Activated CD8-positive, alpha-beta T cell treated with anti-CD3 and anti-CD28 coated beads for 36 hours (primary cell): Measurements from ENCODE around the gene GALR3. TPM values are rescaled to one million over a fixed set of nuclear protein-coding genes. Genes with fewer than 3 reads are reported as not detected.

ENCODE experiments used
- ATAC-seq: fragments of 200-7000 bp; cut with Tn5 transposase; one replicate; pipeline ENCODE4 v1.10.0; 2021; ENCODE audit warnings: mild to moderate bottlenecking, moderate library complexity
- CTCF ChIA-PET: fragments of 350-600 bp; sonication (Branson Sonifier 250); formaldehyde crosslinking; loops from one replicate; lab custom pipeline; 2021; ENCODE audit warnings: antibody characterized with exemption; lab: Charles Lee
- POLR2A ChIA-PET: fragments of 350-600 bp; sonication (Branson Sonifier 250); formaldehyde crosslinking; loops from one replicate; lab custom pipeline; 2021; ENCODE audit warnings: antibody characterized with exemption; lab: Charles Lee
- DNase-seq: peaks from one replicate; pipeline ENCODE4 v3.0.0-alpha.2; 2020
- H3K27ac Mint-ChIP-seq: one replicate; pipeline ENCODE4 v1.8.0; 2021; ENCODE audit warnings: mild to moderate bottlenecking, mixed read lengths
- H3K27me3 Mint-ChIP-seq: one replicate; pipeline ENCODE4 v1.8.0; 2021; ENCODE audit warnings: mixed read lengths
- H3K36me3 Mint-ChIP-seq: one replicate; pipeline ENCODE4 v1.8.0; 2021; ENCODE audit warnings: low read depth, mixed read lengths
- H3K4me1 Mint-ChIP-seq: one replicate; pipeline ENCODE4 v1.8.0; 2021; ENCODE audit warnings: low read depth, mixed read lengths
- H3K4me3 Mint-ChIP-seq: one replicate; pipeline ENCODE4 v1.8.0; 2021; ENCODE audit warnings: mild to moderate bottlenecking, moderate library complexity, mixed read lengths
- H3K9me3 Mint-ChIP-seq: one replicate; pipeline ENCODE4 v1.8.0; 2021; ENCODE audit warnings: mixed read lengths
- CTCF ChIP-seq: fragments of 200-600 bp; IDR thresholded peaks from one replicate; pipeline ENCODE4 v1.8.0; 2022; ENCODE audit warnings: antibody characterized with exemption, mild to moderate bottlenecking
- intact Hi-C: fragments of 100-400 bp; cut with micrococcal nuclease; formaldehyde crosslinking; loops from one replicate; pipeline ENCODE4 v1.10.0; 2022
- total RNA-seq, 2 experiments: library from RNA; stranded (reverse); gene quantifications; one replicate each; pipeline ENCODE4 v1.2.3, GENCODE V29; 2021

Gene GALR3
- total RNA-seq, 2 experiments from 2014 or later, result not detected

GRCh38 chr22:37831472-37831871 is 8.3 kb downstream of the GALR3 start:
- TF ChIP-seq CTCF, result no peak
- ChIA-PET CTCF (interaction anchor here (3.4 kb wide), 1 partner anchor 14 kb away, joined by 12 read pairs; no protein-coding TSS in a partner anchor), POLR2A (no interaction called here)
- Mint-ChIP-seq H3K27ac (no peak overlapping the region), H3K27me3 (no peaks in the 10 kb centered on the region), H3K9me3 (no peaks in the 10 kb centered on the region), H3K4me3 (no peak overlapping the region), H3K36me3 (peaks cover 13% of the 10 kb centered on the region), H3K4me1 (no peaks in the 10 kb centered on the region)
- ATAC-seq (no peak), DNase-seq (no peak)
- intact Hi-C loops, result no loop called here

GRCh38 chr22:37832022-37832857 is 9.1 kb downstream of the GALR3 start:
- TF ChIP-seq CTCF, result no peak
- Mint-ChIP-seq H3K4me1 (no peaks in the 10 kb centered on the region), H3K4me3 (no peak overlapping the region), H3K27ac (no peak overlapping the region), H3K9me3 (no peaks in the 10 kb centered on the region), H3K36me3 (peaks cover 13% of the 10 kb centered on the region), H3K27me3 (no peaks in the 10 kb centered on the region)
- ChIA-PET CTCF (no interaction called here), POLR2A (no interaction called here)
- intact Hi-C loops, result no loop called here
- DNase-seq (no peak), ATAC-seq (no peak)

- intact Hi-C loops, result no loop called here
- Mint-ChIP-seq H3K4me3 (peak overlapping the region; percentile 89), H3K27ac (no peak overlapping the region), H3K9me3 (no peaks in the 10 kb centered on the region), H3K4me1 (peaks cover 11% of the 10 kb centered on the region), H3K27me3 (no peaks in the 10 kb centered on the region), H3K36me3 (peaks cover 10% of the 10 kb centered on the region)
- no peak for ATAC-seq
- no peak for TF ChIP-seq CTCF
- POLR2A ChIA-PET, result interaction anchor here (0.9 kb wide), 1 partner anchor 8 kb away, joined by 3 read pairs; no protein-coding TSS in a partner anchor
- CTCF ChIA-PET, result interaction anchor here (0.7 to 2.5 kb wide), 3 partner anchors 24 to 44 kb away, joined by 3 to 10 read pairs (median 3); no protein-coding TSS in a partner anchor
- DNase-seq, result no peak
Observed at GRCh38 chr22:37842015-37842793, 19.0 kb downstream of the GALR3 start.

GRCh38 chr22:37843741-37844089 is 20.5 kb downstream of the GALR3 start:
- H3K27me3 Mint-ChIP-seq, result no peaks in the 10 kb centered on the region
- ChIA-PET POLR2A (interaction anchor here (0.7 to 1.8 kb wide), 8 partner anchors 9 to 236 kb away, joined by 3 to 5 read pairs (median 3); partner anchors contain the start of gene PDXP), CTCF (interaction anchor here (0.8 to 1.7 kb wide), 7 partner anchors 9 to 236 kb away, joined by 3 to 10 read pairs (median 3); partner anchors contain the start of genes GCAT and GGA1)
- peaks cover 22% of the 10 kb centered on the region for H3K4me1 Mint-ChIP-seq
- DNase-seq, result peak; percentile 62
- H3K4me3 Mint-ChIP-seq, result peak overlapping the region; percentile 89
- H3K27ac Mint-ChIP-seq, result peak overlapping the region; percentile 87
- intact Hi-C loops, result no loop called here
- H3K9me3 Mint-ChIP-seq, result no peaks in the 10 kb centered on the region
- ATAC-seq, result peak; percentile 38
- H3K36me3 Mint-ChIP-seq, result peaks cover 15% of the 10 kb centered on the region
- no peak for TF ChIP-seq CTCF
